GM18517 (cell line): ENCODE results near the gene BRINP1.
"Not testable (repeated sequence)": the region's sequence is repeated elsewhere in the genome, so short reads cannot be mapped to it uniquely, and the experiment has no call there.

ENCODE experiments used
- ATAC-seq: cut with Tn5 transposase; IDR thresholded peaks from one replicate; pipeline ENCODE4 v1.9.1; 2021; ENCODE audit warnings: mild to moderate bottlenecking, moderate library complexity; ENCODE audit not compliant: unreplicated experiment

The BRINP1 gene

DNA sequence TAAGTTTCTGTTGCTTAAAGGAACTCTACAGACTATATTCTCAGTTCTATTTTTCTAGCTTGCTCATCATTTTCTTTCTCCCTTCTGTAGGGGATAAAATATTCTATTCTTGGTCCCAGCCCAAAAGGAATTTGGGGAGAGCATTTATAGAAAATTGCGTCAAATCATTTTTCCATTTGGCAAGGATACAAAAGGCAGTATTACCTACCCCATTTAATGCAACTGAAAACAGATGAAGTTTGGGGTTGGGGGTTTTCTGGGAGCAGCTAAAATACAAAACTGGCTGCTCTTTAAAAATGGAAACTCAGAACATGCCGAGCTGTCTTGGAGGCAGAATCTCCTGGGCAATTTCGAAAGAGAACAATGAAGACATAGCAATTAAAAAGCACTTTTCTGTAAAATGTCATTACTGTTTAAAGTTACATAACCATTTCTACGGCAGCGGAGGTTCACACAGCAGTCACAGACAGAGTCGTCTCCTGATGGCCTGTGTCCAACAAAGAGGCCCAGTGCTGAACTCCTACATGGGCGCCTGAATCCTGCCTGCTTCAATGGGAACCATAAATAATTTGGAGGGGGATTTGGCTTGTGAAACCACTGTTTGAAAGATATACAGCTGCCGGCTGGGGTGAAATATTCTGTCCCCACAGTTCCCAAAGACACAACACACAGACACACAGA, 152.4 kb downstream of the BRINP1 start:
- no peak for ATAC-seq

DNA sequence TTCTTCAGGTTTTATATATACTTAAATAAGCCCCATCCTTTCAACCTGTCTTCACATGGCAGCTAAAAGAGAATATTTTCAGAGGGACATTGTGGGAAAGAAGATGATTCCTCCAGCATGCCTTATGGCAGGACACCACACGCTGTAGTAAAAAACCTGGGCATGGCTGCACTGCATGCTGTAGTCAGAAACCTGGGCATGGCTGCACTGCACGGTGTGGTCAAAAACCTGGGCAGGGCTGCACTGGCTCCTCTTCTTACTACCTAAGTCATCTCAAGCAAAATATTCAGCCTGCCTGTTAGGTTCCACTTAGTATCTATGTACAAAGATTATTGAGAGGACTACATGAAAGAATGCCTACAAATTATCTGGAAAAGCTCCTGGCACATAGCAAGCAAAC, 153.6 kb downstream of the BRINP1 start:
- ATAC-seq = no peak

DNA sequence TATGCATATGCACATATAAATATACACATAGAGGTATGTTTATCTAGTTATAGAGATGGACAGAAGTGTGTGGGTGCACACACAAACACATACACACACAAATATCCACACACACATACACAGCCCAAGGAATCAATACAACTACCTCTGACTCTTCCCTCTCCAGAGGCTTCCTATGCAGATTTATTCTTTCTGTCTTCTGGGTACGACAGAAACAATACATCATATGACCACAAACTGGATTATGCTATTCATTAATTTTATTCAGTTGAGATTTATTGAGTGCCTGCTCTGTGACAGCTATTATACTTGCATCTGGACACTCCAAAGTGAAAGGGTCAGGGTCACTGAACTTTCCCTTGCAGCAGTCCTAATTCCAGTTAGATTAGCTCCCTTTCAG, 155.8 kb downstream of the BRINP1 start:
- no peak for ATAC-seq

DNA sequence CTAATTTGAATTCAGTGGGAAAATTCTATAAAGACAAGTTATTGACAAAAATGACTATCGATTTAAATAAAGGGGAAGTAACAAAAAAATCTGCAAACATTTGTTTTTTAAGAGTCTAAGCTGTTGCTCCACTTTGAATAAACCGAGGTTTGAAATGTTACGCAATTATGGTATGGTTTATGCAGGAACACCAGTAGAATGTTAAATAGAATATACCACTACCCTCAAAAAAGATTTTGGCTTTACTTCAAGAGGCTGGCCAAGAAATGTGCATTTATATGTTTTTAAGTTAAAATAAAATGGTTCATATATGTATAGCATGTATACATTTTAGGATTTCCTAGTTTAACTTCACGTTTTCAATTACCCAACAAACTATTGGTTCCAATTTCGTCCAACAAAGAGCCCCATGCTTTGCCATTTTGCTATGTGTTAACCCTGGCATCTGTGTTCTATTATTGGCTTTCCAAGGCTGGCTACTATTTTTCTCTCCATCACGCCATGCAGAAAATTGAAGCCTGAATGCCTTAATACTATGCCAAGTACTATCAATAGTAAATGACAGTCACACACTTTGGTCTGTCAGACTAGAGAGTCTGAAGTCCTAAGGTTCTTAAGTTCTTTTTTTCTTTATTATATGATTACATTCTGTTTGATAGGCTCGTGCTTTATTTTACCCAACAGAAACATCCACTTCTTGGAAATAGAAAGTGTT, 171.2 kb downstream of the BRINP1 start:
- no peak for ATAC-seq

DNA sequence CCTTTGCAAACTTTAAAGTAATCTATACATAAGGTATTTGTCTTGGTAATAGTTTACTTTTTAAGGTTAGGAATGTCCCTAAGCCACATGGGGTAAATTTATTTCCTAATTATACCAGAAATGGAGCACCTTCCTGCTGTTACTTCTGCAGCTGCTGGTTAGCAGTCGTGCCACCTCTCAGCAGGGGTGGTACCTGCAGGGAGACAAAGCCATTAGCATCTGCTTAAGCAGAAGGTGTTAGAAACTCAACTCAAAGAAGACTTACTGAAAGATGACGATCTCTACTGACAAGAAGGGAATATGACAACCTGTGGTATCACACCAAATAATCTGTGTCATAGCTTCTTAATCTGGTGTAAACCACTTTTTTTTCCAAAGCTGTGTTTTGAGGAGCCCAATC, 173.7 kb downstream of the BRINP1 start:
- no peak for ATAC-seq

DNA sequence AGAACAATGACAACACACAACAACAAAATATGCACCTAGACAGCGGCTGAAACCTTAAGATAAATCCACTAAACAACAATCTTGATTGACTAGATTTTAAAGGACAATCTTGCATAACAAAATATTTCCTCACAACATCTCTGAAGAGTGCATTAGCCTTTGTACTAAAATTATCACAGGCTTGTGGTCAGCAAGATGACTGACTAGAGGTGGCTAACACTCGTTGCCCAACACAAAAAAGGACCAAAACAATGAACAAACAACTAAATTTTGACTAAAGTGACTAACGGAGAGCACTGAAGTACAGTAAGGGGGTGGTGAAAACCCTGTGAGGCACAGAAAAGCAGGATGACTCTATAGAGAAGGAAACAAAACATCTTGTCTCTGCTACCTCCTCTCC, 183.9 kb downstream of the BRINP1 start:
- ATAC-seq = no peak

DNA sequence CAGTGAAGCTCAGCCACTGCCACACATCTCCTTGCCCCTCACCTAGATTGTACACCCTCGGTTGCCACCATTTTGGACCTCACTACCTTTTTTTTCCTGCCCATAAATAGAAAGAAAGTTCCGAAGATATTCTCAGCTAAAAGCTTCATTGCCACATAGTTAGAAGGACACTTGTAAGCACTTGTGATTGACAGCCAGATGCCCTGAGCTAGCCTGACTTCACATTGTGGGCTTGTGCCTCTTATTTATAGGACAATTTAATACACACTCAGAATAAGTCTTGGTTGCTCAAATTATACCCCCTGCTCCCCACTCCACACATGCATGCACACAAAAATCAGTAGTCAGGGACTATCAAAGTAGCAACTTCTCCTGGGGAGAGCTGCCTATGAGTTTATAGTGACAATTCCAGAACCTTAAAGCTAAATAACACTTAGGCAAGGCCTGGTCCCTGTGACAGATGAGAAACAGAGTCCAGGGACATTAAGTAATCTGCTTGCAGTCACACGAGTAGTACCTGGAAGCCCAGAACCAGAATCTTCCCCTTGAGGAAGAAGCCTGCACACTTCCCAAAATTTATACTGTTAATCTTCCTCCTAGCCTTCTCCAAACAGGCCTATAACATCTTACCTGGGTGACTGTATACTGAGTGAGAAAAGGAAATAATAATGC, 184.8 kb downstream of the BRINP1 start:
- ATAC-seq = no peak

DNA sequence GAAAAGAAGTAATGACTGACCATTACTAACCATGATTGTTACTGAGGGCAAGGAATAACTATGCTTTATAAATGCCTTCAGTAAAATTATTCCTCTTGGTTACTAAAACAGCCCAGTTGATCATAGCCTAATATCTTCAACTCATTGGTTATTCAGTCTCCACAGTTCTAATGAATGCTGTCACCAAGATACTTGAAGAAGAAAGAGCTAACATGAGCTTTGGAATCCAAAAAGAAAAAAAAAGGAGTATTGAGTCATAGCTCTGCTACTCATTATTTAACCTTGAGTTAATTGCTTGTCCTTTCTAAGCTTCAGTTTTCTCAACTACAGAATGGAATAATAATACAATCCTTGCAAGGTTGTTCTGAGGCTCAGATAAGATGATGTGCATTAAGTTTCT, 187.7 kb downstream of the BRINP1 start:
- no peak for ATAC-seq

DNA sequence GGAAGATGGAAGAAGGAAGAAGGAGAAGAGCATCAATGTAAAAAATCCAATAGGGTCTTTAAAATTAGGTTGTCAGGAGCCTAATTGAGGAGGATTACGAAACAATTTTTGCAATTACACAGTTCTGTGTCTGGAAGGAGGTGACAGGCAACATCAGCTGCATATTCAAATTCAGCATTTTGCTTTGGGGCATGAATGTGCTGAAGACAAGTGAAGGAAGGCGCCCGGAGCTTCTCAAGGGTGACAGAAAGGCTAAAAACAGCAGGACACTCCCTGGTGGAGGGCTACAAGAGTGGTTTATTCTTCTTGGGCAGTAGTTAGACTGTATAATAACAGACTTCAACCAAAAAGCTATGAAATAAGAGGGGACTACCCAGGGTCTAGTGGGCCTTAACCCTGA, 188.3 kb downstream of the BRINP1 start:
- ATAC-seq = no peak

DNA sequence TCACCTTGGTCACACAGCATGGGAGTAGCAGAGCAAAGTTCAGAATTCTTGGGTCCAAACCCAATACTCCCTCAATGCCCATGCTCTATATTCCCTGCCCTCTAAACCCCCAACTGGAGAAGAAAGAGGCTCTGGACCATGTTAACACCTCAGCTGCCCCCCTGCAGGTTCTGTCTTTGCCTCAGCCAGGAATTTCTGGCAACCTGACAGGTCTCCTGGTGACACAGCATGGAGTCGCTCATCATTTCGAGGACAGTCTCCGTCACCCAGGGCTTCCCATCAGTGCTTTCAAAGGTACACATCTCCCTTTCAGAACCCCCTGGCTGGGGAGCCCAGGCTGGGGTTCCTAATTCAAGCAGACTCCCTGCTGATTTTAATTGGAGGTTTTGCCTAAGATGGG, 189.5 kb downstream of the BRINP1 start:
- no peak for ATAC-seq

DNA sequence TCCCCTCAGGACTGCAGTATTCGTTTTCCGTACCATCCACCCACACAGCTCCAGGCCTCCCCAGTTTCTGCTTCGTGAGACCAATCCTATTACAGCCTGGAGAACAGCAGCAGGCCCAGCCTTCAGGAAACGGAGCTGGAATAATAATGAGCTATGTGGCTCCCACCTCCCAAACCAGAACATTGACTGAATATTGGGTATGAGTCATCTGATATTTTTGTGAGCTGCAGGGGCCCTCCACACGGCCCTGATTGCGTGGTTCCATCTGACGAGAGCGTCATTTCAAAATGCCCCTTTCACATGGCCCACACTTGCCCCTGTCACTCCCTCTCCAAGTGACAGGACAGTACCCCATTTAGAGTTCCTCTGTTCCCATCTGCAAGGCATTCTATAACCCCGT, 192.0 kb downstream of the BRINP1 start:
- no peak for ATAC-seq

DNA sequence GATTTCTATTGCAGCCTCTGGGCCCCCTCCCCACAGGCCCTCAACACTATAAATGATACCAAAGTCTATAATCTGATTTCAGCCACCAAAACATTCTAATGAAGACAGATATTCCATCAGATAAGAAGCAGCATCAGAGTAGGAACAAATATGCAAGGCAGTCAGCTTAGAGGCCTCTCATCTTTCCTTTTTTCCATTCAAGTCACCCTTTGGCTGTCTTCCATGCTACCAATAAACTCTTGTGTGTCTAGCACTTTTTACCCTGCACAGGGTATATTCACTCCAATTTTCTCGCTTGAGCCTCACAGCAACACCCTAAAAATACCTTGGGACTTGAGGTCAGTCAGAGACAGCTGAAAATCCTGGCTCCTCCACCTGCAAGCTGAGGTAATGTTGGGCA, 193.7 kb downstream of the BRINP1 start:
- ATAC-seq = no peak

DNA sequence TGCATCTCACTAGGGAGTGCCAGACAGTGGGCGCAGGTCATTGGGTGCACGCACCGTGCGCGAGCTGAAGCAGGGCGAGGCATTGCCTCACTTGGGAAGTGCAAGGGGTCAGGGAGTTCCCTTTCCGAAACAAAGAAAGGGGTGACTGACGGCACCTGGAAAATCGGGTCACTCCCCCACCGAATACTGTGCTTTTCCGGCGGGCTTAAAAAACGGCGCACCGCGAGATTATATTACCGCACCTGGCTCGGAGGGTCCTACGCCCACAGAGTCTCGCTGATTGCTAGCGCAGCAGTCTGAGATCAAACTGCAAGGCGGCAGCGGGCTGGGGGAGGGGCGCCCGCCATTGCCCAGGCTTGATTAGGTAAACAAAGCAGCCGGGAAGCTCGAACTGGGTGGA, 200.0 kb downstream of the BRINP1 start:
- not testable (repeated sequence) for ATAC-seq

DNA sequence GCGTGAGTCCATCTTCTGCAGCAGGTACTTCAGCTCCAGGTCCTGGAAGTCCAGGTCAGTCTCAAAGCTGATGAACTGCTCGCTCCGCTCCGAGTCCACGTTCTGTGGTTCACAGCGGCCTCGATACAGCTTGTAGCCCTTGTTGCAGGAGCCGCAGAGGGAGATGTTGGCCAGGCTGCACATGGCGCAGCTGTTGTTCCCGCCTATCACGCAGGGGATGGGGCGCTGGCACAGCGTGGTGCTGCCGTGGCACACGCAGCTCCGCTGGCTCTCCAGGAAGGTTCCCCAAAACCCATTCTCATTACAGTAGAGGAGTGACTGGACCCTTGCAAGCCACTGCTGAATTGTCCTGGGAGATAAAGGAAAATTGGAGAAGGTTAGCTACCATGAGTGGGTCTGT, 201.4 kb downstream of the BRINP1 start:
- ATAC-seq = no peak

DNA sequence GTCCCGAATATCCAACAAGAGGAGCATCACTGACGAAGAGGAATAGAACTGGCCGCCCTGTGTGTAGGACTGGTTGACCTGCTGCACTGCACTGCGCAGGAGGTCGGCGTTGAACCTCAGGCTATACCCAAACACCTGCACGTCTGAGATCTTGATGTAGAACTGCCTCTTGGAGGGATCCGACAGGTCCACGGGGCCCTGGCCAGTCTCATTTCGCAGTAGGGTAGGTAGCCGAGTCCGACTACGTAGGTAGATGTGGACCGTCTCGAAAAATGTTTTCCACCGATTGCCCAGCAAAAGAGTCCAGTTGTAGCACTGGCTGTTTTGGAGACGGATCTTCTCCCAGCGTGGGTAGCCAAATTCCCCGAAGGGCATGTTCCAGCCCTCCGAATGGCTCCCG, 202.0 kb downstream of the BRINP1 start:
- ATAC-seq = no peak

DNA sequence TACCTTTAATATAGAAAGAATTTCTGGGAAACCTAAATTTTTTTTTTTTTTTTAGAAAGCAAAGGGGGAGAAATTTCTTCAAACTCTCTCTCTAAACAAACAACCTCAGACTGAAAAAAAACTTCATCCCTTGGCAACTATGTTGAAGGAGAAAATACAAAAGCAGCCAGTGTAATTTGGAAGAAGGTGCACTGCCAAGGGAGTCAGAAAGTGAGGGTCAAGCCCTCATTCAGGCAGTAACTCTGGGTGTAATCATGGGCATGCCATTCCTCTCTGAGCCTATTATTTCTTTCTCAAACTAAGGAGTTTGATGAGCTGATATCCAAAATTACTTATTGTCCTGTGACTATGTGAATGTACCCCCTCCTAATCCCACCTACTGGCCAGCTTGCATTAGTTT, 203.1 kb downstream of the BRINP1 start:
- ATAC-seq = no peak

DNA sequence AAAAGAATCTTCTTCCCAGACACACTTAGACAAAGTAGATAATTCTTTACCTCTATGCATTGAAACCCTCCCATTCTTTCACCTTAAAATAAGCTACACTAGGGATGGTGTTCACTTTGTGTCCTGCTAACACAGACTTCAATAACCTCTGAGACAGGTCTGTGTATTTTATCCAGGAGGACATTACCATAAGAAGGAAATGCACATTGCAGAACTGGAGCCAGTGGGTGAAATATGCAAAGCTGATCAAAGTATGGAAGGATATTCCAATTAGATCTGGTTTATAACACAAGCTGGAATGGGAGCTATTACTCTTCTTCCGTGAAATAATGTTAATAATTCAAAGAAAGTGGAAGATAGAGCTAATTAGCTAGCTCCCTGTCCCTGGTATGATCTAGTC, 204.1 kb downstream of the BRINP1 start:
- ATAC-seq = no peak

DNA sequence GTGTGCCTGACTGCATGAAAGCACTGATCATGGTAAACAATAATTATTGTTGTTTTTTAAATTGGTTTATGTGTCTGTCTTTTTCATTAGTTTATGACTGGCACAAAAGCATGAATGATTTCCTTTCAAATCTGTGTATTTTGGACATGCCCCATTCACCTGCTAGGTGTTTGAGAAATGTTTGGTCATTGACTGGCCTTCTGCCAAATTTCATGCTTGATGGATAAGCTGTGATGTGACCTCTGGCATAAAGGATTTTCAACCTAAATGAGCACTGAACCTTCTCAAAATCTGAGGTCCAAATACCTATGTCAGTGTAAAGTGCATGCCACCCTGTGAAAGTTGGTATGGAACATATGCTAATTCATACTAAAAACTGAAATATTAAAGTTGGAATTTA, 204.5 kb downstream of the BRINP1 start:
- no peak for ATAC-seq

DNA sequence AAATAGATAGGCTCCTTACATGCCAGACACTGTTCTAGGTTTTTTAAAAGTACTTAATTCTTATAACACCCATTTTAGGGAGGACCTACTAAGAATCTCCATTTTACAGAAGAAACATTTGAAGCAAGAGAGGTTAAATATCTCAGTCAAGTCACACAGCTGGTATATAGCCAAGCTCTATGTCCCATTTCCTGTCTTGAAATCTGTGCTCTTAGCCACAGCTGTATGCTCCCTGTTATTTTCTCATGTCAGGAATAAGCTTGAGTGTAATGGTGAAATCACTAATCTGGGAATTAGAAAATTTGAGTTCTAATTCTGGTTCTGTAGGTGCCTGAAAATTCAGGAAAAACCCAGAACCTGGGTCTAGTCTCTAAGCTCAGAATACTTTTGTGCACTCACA, 208.7 kb downstream of the BRINP1 start:
- ATAC-seq = no peak

DNA sequence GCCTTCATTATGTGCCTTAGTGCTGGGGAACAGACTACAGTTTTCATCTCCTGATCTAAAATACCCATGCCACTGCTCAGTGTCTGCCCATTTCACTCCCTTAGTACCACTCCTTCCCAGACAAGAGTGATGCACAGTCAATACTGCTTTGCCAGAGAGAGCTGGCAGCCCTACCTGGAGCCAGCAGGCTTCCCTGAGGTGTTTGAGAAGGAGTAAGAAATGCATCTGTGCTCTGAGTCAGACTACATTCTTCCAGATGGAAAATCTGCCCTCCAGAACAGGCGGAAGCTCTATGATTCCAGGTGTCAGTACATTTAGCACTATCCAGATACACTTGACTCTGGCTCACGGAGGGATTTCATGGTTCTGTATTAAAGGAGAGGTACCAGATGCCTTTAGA, 209.8 kb downstream of the BRINP1 start:
- no peak for ATAC-seq

DNA sequence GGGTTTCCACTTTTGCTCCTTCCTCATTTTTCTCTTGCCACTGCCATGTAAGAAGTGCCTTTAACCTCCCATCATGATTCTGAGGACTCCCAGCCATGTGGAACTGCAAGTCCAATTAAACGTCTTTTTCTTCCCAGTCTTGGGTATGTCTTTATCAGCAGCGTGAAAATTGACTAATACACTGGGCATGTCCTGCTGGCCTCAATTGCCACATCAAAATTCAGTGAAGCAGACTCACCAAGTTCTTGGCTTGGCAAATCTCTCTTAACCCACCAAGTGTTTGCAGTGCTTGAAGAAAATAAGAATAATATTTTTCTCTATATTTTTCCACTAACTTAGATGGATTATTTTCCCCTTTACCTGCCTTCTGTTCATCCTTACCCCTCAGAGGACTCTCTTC, 212.0 kb downstream of the BRINP1 start:
- ATAC-seq = no peak

DNA sequence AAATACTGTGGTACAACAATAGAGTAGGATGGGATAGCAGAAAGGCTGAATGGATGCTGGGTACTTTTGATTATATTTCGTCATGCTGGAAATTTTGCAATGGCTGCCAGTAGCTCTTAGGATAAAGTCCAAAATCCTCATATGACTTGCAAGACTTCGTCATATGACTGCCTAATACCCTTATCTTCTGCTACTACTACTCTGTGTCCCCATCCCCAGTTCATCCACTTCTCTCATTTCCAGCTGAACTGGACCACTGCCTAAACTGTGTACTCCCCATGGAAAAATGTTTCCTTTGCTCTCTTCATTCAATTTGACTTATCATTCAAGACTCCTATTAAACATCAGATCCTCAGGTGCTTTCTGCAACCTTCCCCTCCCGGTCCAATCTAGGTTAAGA, 212.9 kb downstream of the BRINP1 start:
- no peak for ATAC-seq
